OCI-M2 (cell line): Measurements from ENCODE around the gene MYOF.
A peak's percentile ranks its signal among the peaks of the same experiment; 100 is the strongest.
"Not testable (repeated sequence)": the region's sequence is repeated elsewhere in the genome, so short reads cannot be mapped to it uniquely, and the experiment has no call there.

Experiments
- DNase-seq: peaks from one replicate; lab custom pipeline; 2025; ENCODE audit not compliant: unreplicated experiment; lab: John Stamatoyannopoulos, UW

The MYOF gene

DNA sequence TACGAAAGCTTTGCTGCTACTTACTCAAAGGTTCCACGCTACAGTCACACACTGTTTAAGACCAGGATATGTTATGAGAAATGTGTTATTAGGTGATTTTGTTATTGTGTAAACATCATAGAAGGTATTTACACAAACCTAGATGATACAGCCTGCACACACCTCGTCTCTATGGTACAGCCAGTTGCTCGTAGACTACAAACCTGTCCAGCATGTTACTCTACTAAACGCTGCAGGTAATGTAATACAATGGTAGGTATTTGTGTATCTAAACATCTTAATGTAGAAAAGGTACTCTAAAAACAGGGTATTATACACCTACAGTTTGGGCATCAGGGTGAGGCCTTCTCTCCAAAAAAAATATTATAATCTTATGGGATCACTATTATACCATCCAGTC, 181.2 kb downstream of the MYOF start:
- DNase-seq = no peak

GRCh38 chr10:93300288-93300917, 181.7 kb downstream of the MYOF start:
- DNase-seq = no peak

- DNase-seq = no peak
These were observed 182.4 kb downstream of the MYOF start for GRCh38 chr10:93299606-93300287.

DNA sequence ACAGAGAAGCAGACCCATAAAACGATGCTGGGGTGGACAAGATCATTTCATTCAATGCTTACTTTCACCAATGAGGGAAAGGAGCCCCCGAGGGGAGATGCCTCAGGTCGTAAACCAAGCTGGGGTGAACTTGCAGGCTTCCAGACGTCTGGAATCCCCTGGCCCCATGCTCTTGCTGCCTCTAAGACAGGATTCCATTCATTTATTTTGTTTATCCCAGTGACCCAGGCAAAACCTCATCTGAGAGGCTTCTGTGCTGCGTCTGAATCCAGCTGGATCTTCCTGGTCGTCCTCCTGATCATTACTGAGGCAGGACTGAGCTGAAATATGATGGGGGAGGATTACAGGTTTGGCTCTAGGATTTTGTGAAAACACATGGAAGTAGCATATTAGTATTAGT, 182.9 kb downstream of the MYOF start:
- no peak for DNase-seq

DNA sequence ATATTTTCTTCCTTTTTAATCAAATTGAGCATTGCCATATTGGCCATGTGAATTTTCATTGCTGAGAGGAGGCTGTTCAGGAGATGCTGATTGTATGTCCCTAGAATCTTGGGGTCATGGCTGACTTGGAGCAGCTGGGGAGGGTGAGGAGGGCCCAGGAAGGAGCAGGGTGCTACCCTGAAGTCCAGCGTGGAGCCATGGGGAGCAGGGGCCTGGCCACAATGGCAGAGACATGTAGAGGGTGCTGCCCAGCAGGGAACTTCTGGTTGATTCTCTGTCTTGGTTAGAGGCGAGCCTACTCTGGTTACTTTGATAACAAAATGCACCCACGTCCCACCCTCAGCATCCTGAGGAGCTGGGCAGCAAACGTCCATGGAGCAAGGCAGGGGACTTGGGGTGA, 186.0 kb downstream of the MYOF start:
- DNase-seq = no peak

GRCh38 chr10:93293999-93294398, 188.1 kb downstream of the MYOF start:
- no peak for DNase-seq

GRCh38 chr10:93290661-93291354, 191.3 kb downstream of the MYOF start:
- DNase-seq = no peak

DNA sequence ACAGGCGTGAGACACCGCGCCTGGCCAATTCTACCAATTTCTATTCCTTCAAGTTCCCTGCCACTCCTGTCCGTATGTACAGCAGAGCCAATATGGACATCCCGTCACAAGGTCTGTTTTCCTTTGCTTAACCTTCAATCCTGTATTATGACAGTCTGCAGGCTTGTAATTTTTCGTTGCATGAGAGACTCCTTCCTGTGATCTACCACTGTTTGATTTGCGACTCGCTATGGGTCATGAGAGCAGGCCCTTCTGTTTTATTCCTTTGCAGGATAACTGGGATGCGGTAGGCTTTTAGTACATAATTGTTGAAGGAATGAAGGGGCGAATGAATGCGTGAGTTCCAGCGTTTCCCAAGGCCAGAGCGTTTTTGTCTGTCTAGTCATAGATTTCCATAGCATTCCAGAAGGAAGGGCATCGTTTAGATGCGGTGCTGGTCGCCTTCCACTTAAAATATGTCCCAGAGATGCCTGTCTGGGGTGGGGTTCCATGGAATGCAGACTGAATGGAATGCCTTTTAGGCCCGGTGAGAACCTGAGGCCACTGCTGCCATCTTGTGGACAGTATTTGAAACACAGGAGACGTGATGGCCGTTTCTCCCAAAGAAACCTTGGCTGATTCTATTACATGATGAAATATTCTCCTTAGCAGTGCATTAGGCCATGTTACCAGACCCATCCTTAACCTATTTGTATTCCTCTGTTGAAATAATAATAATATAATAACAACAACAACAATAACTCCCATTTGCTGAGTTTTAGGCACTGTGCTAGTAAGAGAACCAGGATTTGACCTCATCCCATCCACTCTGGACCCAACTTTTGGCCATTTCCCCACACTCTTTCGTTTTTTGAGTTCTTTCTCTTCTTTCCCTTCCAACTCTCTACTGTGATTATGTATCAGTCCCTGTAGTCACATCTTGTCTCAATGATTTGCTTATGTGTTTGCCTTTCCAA, 193.2 kb downstream of the MYOF start:
- DNase-seq = peak; percentile 32

DNA sequence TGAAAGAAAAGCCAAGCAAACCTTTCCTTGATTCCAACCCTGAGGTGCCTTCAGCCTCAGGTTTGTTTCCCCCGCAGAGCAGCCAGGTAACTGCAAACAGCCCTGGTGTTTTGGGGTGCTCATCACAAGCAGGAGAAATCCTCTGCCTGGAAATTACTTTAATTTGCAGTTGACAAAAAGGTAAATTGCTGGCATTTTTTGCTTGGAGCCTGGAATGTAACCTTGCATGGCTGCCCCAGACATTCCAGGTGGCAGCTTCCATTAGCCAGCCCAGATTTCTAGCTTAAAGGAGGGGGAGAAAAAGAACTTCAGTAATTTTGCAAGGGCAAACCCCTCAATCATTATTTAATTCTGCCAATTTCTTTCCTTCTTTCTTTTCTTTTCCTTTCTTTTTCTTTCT, 194.4 kb downstream of the MYOF start:
- DNase-seq = no peak

DNA sequence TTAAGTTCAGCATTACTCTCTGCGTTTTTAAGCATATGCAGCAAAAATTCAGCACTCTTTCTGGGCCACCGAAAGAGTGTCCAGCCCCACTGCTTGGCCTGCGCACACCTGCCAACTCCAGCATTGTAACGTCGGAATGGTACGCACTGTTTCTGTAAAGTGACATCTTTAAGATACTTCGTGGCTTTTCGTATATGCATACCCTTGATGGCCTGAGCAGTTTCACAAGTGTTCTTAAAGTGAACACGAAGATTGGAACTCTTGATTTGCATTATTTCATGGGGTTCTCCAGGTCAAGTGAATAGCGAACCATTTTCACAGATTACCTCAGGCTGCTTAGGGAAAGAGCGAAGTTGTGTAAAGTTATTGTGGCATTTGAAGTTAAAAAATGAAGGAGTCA, 197.9 kb downstream of the MYOF start:
- not testable (repeated sequence) for DNase-seq

DNA sequence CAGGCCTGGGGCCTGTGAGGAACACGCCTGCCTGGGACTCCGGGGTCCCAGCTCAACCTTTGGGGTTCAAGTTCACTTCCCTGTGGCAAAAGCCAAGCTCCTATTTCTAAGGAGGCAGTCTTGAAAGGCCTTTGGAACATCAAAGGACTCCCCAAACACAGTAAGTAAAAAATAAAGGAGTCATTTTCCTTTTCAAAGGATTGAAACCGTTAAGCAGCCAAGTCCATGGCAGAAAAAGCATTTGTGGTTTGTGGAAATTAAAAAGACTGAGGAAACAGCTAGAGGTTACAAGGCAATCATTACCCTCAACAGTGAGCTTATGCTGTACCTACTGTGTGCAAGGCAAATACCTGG, 200.8 kb downstream of the MYOF start:
- no peak for DNase-seq

DNA sequence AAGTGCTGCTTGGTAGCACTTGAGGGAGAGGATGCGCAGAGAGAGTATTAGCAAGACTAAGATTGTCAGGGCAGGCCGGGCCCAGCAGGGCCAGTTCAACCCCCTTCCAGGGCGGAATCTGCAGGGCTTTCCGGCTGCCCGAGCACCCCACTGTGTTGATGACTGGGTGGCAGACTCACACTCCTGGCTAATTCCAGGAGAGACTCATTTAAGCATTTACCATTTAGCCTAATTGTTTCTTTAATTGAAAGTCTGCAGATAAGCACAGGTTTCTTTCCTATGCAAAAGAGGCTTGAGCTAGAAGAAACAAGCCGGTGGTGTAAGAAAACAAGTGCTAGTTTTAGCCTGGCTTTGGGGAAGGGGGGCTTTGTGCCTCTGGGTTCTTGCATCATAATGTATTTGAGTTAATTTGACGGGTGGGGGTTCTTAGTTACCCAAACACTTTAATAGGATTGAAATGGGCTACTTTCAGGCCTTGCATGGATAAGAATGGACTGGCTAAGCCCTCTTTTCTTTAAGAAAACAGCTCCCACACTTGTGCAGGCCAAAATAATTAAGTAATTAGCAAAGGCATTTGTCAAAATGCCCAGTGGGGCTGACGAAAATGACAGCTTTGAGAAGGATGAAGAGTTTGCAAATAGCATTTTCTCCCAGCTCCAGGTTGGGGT, 201.3 kb downstream of the MYOF start:
- no peak for DNase-seq

- DNase-seq = no peak
These were observed 201.9 kb downstream of the MYOF start for GRCh38 chr10:93280121-93280698.

GRCh38 chr10:93277360-93277759, 204.8 kb downstream of the MYOF start:
- DNase-seq = no peak

DNA sequence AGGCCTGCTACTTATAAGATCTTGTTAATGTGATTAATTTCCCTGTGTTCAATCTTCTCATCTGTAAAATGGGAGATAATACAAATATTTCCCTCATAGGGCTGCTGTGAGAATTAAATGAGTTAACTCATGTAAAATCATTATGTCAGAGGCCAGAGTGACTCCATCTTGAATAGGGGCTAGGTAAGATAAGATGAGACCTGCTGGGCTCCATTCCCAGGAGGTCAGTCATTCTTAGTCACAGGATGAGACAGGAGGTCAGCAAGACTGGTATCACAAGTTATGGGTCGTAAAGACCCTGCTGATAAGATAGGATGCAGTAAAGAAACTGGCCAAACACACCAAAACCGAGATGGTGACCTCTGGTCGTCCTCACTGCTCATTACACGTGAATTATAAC, 207.7 kb downstream of the MYOF start:
- no peak for DNase-seq

DNA sequence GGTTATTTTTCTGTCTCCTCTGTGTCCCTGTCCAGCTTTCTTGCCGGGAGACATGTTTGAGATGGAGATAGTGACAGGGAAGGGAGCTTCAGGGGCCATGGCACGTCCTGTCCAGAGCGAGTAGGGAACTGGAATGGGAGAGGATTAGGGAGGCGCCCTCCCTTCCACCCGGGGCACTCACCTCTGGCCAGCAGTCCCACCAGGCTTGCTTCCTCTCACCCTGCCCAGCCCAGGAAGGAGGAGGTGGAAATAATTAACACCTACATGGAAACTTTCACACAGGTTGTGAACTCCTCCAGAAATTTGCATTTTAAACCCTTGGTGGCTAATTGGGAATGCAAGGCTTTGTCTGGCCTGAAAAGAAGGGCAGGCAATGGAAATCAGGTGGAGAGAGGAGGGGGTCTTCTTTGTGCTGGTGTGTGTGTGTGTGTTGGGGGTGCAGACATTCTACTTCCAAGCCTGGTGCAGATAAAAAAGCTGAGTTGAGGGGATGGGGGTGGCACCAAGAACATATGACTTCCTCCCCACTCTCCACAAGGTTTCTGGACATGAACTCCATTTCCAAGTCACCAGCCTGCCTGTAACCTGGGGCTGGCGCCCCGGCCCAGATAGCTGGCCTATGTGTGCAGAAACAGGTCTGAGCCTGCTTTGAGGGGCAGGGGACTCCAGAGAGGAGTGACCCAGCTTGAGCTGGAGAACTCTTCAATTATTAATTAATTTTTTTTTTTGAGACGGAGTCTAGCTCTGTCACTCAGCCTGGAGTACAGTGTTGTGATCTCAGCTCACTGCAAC, 209.1 kb downstream of the MYOF start:
- no peak for DNase-seq

DNA sequence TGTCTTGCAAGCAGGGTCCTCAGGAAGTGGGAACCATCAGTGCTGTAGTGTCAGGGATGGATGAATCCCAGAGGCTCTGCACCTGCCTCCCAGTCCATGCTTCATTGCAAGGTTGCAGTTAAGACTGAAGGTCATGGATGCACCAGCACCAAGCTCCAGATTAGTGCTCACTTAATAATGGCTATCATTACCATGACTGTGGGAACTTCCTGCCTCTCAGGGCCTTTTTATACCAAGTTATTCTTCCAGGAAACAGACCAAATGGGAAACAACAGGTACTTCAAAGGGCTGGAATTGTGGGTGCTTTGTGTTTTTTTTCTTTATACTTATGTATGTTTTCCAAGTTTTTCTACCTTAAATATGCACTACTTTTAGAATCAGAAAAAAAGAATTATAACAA, 210.8 kb downstream of the MYOF start:
- DNase-seq = no peak

- DNase-seq = no peak
These were observed 212.9 kb downstream of the MYOF start for GRCh38 chr10:93269281-93269680.

- no peak for DNase-seq
These were observed 214.1 kb downstream of the MYOF start for GRCh38 chr10:93268021-93268420.

GRCh38 chr10:93267521-93267920, 214.6 kb downstream of the MYOF start:
- DNase-seq = no peak
